K562 (cell line): ENCODE measurements around the gene CLSTN2. TPM values are rescaled to one million over a fixed set of nuclear protein-coding genes. Genes with fewer than 3 reads are reported as not detected.
A peak's percentile ranks its signal among the peaks of the same experiment; 100 is the strongest.

Experiments used
- FOXJ2 ChIP-seq: fragments of 200-800 bp; sonication (Bioruptor generic); IDR thresholded peaks from 2 replicates; pipeline ENCODE4 v1.6.1; 2016; ENCODE audit warnings: missing genetic modification characterization, missing compliant biosample characterization
- HNRNPLL ChIP-seq: fragments of 200-400 bp; formaldehyde crosslinking; IDR thresholded peaks from 2 replicates; pipeline ENCODE4 v1.6.1; 2017; ENCODE audit warnings: low read length, low read depth, mild to moderate bottlenecking; ENCODE audit not compliant: poor library complexity, severe bottlenecking
- HNRNPUL1 ChIP-seq: fragments of 200-400 bp; formaldehyde crosslinking; IDR thresholded peaks from 2 replicates; pipeline ENCODE4 v1.6.1; 2017; ENCODE audit warnings: low read length
- JUND ChIP-seq, 2 experiments: IDR thresholded peaks; 2 replicates in 1 of 2; 3 replicates in 1 of 2; pipeline ENCODE4 v1.6.1; 2011; ENCODE audit warnings: borderline replicate concordance in 2 of 2, low read depth in 2 of 2, low read length in 2 of 2, improper control_type of control experiment in 1 of 2, missing biosample characterization in 1 of 2, missing genetic modification characterization in 1 of 2, missing genetic modification reagents in 1 of 2
- KAT7 ChIP-seq: sonication (generic); formaldehyde crosslinking; IDR thresholded peaks from 2 replicates; pipeline ENCODE4 v1.8.0; 2022; ENCODE audit warnings: missing genetic modification reagents, mild to moderate bottlenecking, borderline replicate concordance
- MYC ChIP-seq, 2 experiments: fragments of 250-450 bp in 1 of 2; sonication (Bioruptor Pico) in 1 of 2; IDR thresholded peaks; 2 replicates each; pipeline versions ENCODE4 v1.5.1 to v1.6.1; 2012 to 2021; ENCODE audit warnings: low read depth in 2 of 2, borderline replicate concordance in 1 of 2, improper control_type of control experiment in 1 of 2, low read length in 1 of 2, mild to moderate bottlenecking in 1 of 2, moderate library complexity in 1 of 2
- POLR2G ChIP-seq: fragments of 200-400 bp; formaldehyde crosslinking; IDR thresholded peaks from 2 replicates; pipeline ENCODE4 v1.6.1; 2017; ENCODE audit warnings: low read depth, mild to moderate bottlenecking, antibody characterized with exemption, low read length, moderate library complexity
- RAD51 ChIP-seq: fragments of 450-650 bp; IDR thresholded peaks from 2 replicates; pipeline ENCODE4 v1.7.1; 2016; ENCODE audit warnings: low read depth, mild to moderate bottlenecking, borderline replicate concordance
- SIRT6 ChIP-seq: IDR thresholded peaks from one replicate; pipeline ENCODE4 v1.6.1; 2012; ENCODE audit warnings: low read depth, mild to moderate bottlenecking, control low read depth, inconsistent platforms, low read length, moderate library complexity
- SRF ChIP-seq, 2 experiments: fragments of 250-450, 450-650 bp in 1 of 2; sonication (Bioruptor Pico) in 1 of 2; sonication (generic) in 1 of 2; formaldehyde crosslinking; IDR thresholded peaks; 2 replicates each; pipeline versions ENCODE4 v1.5.0 to v1.5.1; 2020 to 2022; ENCODE audit warnings: mild to moderate bottlenecking in 1 of 2, missing genetic modification reagents in 1 of 2
- ZNF444 ChIP-seq: fragments of 250-450 bp; sonication (Bioruptor Pico); IDR thresholded peaks from 2 replicates; pipeline ENCODE4 v1.4.0; 2020; ENCODE audit warnings: mild to moderate bottlenecking, moderate library complexity
- ZNF766 ChIP-seq: fragments of 200-800 bp; sonication (Bioruptor generic); conservative IDR thresholded peaks from 2 replicates; pipeline ENCODE4 v1.6.1; 2016; ENCODE audit warnings: missing genetic modification characterization, missing compliant biosample characterization
- ZNF780A ChIP-seq: fragments of 250-450 bp; sonication (Bioruptor Pico); IDR thresholded peaks from 2 replicates; pipeline ENCODE4 v1.5.0; 2021; ENCODE audit warnings: mild to moderate bottlenecking
- polyA plus RNA-seq, 8 experiments: library from polyadenylated mRNA; depleted of rRNA in 4 of 8; stranded (reverse) in 5 of 8; unstranded in 3 of 8; fragments of >200 nt; fragmentation: Nextera tagmentation in 2 of 8; fragmentation: Illumina TruSeq in 1 of 8; extraction: Ambion mirVana in 2 of 8; extraction: Trizol in 1 of 8; gene quantifications; 2 replicates each; pipeline versions ENCODE4 v1.2.1 to v1.2.3, GENCODE V29; 2011 to 2014; ENCODE audit warnings: inconsistent platforms in 1 of 8, missing spikeins in 1 of 8
- total RNA-seq, 7 experiments: library from RNA; depleted of rRNA in 6 of 7; stranded (reverse); fragments of >200 nt in 6 of 7; fragmentation: Illumina TruSeq in 2 of 7; extraction: Trizol in 2 of 7; gene quantifications; 2 replicates each; pipeline versions ENCODE4 v1.2.1 to v1.2.3, GENCODE V29; 2011 to 2021; ENCODE audit warnings: low replicate concordance in 1 of 7
- TF ChIP-seq, protein P1 (sequence below): fragments of 250-450 bp; sonication (Bioruptor Pico); IDR thresholded peaks from 2 replicates; pipeline ENCODE4 v1.5.0; 2020; ENCODE audit warnings: mild to moderate bottlenecking
- TF ChIP-seq, protein P2 (sequence below): sonication (generic); formaldehyde crosslinking; IDR thresholded peaks from 2 replicates; pipeline ENCODE4 v1.9.0; 2022; ENCODE audit warnings: mild to moderate bottlenecking, missing genetic modification reagents
- TF ChIP-seq, protein P3 (sequence below): fragments of 250-450 bp; sonication (Bioruptor Pico); IDR thresholded peaks from 2 replicates; pipeline ENCODE4 v1.5.0; 2021
- TF ChIP-seq, protein P4 (sequence below): fragments of 250-450 bp; sonication (Bioruptor Pico); IDR thresholded peaks from 2 replicates; pipeline ENCODE4 v1.8.0; 2022; ENCODE audit warnings: moderate library complexity, mild to moderate bottlenecking, inconsistent platforms
- TF ChIP-seq, protein P5 (sequence below): sonication (generic); formaldehyde crosslinking; IDR thresholded peaks from 2 replicates; pipeline ENCODE4 v1.8.0; 2022; ENCODE audit warnings: mild to moderate bottlenecking, missing genetic modification reagents
- TF ChIP-seq, protein P6 (sequence below), 2 experiments: fragments of 450-650 bp in 1 of 2; sonication (generic) in 1 of 2; formaldehyde crosslinking in 1 of 2; IDR thresholded peaks in 1 of 2; conservative IDR thresholded peaks in 1 of 2; 2 replicates each; pipeline versions ENCODE4 v1.6.1 to v1.8.1; 2016 to 2023; ENCODE audit warnings: mild to moderate bottlenecking in 2 of 2, moderate library complexity in 2 of 2, inconsistent platforms in 1 of 2, missing genetic modification reagents in 1 of 2

The CLSTN2 gene
- total and polyA plus RNA-seq, 9 of the 15 experiments (the other 6 are each of a cell fraction or from before 2014, with no cell fraction given) = 0.02 to 0.04 (median 0.04) TPM; not detected in 6

DNA sequence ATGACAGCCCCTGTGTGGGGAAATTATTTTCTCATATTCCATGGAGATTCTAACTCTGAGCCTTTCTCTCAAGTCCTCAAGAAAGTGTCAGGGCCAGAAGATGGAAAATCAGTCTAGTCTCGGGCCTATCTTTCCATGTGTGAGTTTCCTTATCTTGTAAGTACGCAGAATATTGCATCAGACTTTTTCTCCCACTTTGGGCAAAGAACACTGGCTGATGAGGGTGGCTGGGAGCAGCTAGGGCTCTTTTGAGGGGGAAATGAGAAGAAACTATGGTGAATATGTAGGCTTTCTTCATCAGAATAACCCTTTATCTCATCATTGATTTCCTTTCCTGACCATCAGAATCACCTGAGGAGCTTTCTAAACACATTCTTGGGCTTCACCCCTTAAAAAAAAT lies 264.0 kb downstream of the CLSTN2 start (continued):
- TF ChIP-seq, protein P1, sequence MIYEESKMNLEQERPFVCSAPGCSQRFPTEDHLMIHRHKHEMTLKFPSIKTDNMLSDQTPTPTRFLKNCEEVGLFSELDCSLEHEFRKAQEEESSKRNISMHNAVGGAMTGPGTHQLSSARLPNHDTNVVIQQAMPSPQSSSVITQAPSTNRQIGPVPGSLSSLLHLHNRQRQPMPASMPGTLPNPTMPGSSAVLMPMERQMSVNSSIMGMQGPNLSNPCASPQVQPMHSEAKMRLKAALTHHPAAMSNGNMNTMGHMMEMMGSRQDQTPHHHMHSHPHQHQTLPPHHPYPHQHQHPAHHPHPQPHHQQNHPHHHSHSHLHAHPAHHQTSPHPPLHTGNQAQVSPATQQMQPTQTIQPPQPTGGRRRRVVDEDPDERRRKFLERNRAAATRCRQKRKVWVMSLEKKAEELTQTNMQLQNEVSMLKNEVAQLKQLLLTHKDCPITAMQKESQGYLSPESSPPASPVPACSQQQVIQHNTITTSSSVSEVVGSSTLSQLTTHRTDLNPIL = 0 out of 2 replicates have a peak, but pooled peaks have one; percentile 30
- TF ChIP-seq, protein P2, sequence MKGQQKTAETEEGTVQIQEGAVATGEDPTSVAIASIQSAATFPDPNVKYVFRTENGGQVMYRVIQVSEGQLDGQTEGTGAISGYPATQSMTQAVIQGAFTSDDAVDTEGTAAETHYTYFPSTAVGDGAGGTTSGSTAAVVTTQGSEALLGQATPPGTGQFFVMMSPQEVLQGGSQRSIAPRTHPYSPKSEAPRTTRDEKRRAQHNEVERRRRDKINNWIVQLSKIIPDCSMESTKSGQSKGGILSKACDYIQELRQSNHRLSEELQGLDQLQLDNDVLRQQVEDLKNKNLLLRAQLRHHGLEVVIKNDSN (CRISPR knock-in tag) = no peak
- TF ChIP-seq HNRNPUL1 (no peak), ZNF444 (CRISPR knock-in tag) (no peak), ZNF766 (CRISPR knock-in tag) (0 out of 2 replicates have a peak, but pooled peaks have one; percentile 19), KAT7 (no peak), SRF (CRISPR knock-in tag; IDR thresholded peaks at IDR 0.05) (no peak), RAD51 (no peak), MYC (IDR thresholded peaks at IDR 0.05; ENCODE audit: low read depth, low read length) (peak; percentile 79), MYC (CRISPR knock-in tag; IDR thresholded peaks at IDR 0.05; ENCODE audit: borderline replicate concordance, low read depth) (0 out of 2 replicates have a peak, but pooled peaks have one; percentile 44), POLR2G (no peak), ZNF780A (CRISPR knock-in tag) (no peak), JUND (IDR thresholded peaks at IDR 0.05; ENCODE audit: borderline replicate concordance, low read depth, low read length) (peak; percentile 49; the same call in 1 of the 2 replicates), JUND (tag; IDR thresholded peaks at IDR 0.05; ENCODE audit: borderline replicate concordance, low read depth, low read length) (peak; percentile 37; the same call in 1 of the 3 replicates), SIRT6 (no peak), FOXJ2 (tag) (peak; percentile 22; the same call in 1 of the 2 replicates), HNRNPLL (no peak)
- TF ChIP-seq, protein P3, sequence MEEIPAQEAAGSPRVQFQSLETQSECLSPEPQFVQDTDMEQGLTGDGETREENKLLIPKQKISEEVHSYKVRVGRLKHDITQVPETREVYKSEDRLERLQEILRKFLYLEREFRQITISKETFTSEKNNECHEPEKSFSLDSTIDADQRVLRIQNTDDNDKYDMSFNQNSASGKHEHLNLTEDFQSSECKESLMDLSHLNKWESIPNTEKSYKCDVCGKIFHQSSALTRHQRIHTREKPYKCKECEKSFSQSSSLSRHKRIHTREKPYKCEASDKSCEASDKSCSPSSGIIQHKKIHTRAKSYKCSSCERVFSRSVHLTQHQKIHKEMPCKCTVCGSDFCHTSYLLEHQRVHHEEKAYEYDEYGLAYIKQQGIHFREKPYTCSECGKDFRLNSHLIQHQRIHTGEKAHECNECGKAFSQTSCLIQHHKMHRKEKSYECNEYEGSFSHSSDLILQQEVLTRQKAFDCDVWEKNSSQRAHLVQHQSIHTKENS (CRISPR knock-in tag) = no peak
- TF ChIP-seq, protein P4, sequence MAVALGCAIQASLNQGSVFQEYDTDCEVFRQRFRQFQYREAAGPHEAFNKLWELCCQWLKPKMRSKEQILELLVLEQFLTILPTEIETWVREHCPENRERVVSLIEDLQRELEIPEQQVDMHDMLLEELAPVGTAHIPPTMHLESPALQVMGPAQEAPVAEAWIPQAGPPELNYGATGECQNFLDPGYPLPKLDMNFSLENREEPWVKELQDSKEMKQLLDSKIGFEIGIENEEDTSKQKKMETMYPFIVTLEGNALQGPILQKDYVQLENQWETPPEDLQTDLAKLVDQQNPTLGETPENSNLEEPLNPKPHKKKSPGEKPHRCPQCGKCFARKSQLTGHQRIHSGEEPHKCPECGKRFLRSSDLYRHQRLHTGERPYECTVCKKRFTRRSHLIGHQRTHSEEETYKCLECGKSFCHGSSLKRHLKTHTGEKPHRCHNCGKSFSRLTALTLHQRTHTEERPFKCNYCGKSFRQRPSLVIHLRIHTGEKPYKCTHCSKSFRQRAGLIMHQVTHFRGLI (CRISPR knock-in tag) = no peak
- TF ChIP-seq, protein P5, sequence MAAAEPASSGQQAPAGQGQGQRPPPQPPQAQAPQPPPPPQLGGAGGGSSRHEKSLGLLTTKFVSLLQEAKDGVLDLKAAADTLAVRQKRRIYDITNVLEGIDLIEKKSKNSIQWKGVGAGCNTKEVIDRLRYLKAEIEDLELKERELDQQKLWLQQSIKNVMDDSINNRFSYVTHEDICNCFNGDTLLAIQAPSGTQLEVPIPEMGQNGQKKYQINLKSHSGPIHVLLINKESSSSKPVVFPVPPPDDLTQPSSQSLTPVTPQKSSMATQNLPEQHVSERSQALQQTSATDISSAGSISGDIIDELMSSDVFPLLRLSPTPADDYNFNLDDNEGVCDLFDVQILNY = no peak
- TF ChIP-seq, protein P6, sequence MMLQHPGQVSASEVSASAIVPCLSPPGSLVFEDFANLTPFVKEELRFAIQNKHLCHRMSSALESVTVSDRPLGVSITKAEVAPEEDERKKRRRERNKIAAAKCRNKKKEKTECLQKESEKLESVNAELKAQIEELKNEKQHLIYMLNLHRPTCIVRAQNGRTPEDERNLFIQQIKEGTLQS (IDR thresholded peaks at IDR 0.05) = peak; percentile 78
- TF ChIP-seq, protein P6 (CRISPR knock-in tag; conservative IDR thresholded peaks at IDR 0.05) = no peak
